Smooth muscle cell (in vitro differentiated cells): ENCODE results near the gene PON2. TPM values are rescaled to one million over a fixed set of nuclear protein-coding genes. Genes with fewer than 3 reads are reported as not detected.
A peak's percentile ranks its signal among the peaks of the same experiment; 100 is the strongest.

Experiments used
- DNase-seq: peaks from one replicate; lab custom pipeline; 2025; ENCODE audit not compliant: unreplicated experiment; lab: John Stamatoyannopoulos, UW
- H2AFZ ChIP-seq: fragments of 200-600 bp; sonication (generic); 2 replicates; pipeline ENCODE4 v1.6.0; 2016; ENCODE audit warnings: antibody characterized with exemption, low read depth, mild to moderate bottlenecking
- H3F3A ChIP-seq: fragments of 200-600 bp; sonication (generic); 2 replicates; pipeline ENCODE4 v1.6.0; 2017; ENCODE audit warnings: antibody characterized with exemption, low read depth
- H3K27ac ChIP-seq: fragments of 200-600 bp; sonication (generic); 2 replicates; pipeline ENCODE4 v1.5.1; 2016; ENCODE audit warnings: low read depth, mild to moderate bottlenecking
- H3K27me3 ChIP-seq: fragments of 200-600 bp; sonication (generic); 2 replicates; pipeline ENCODE4 v1.6.1; 2016; ENCODE audit warnings: low read depth, mild to moderate bottlenecking
- H3K36me3 ChIP-seq: fragments of 200-600 bp; sonication (generic); 2 replicates; pipeline ENCODE4 v1.5.1; 2016; ENCODE audit warnings: low read depth
- H3K4me1 ChIP-seq: fragments of 200-600 bp; sonication (generic); 2 replicates; pipeline ENCODE4 v1.5.1; 2016; ENCODE audit warnings: low read depth
- H3K4me2 ChIP-seq: fragments of 200-600 bp; sonication (generic); 2 replicates; pipeline ENCODE4 v1.6.0; 2016; ENCODE audit warnings: mild to moderate bottlenecking
- H3K4me3 ChIP-seq: fragments of 200-600 bp; sonication (generic); 2 replicates; pipeline ENCODE4 v1.5.1; 2016; ENCODE audit warnings: mild to moderate bottlenecking
- H3K79me2 ChIP-seq: fragments of 200-600 bp; sonication (generic); 2 replicates; pipeline ENCODE4 v1.6.0; 2016; ENCODE audit warnings: low read depth, mild to moderate bottlenecking
- H3K9ac ChIP-seq: fragments of 200-600 bp; sonication (generic); 2 replicates; pipeline ENCODE4 v1.6.0; 2016; ENCODE audit warnings: low read depth
- H3K9me3 ChIP-seq: fragments of 200-600 bp; sonication (generic); replicated peaks from 2 replicates; pipeline ENCODE4 v1.5.1; 2016; ENCODE audit warnings: low read depth
- H4K20me1 ChIP-seq: fragments of 200-600 bp; sonication (generic); 2 replicates; pipeline ENCODE4 v1.6.0; 2016; ENCODE audit warnings: low read depth
- CTCF ChIP-seq: fragments of 200-600 bp; sonication (generic); IDR thresholded peaks from 2 replicates; pipeline ENCODE4 v1.5.1; 2017; ENCODE audit warnings: borderline replicate concordance, mild to moderate bottlenecking, antibody characterized with exemption; ENCODE audit not compliant: insufficient read depth, poor library complexity, severe bottlenecking
- WGBS: methylation state at CpG from one replicate; pipeline ENCODE4 v1.1.7; 2016; ENCODE audit warnings: low lambda C conversion rate; 5-methylcytosine and 5-hydroxymethylcytosine counted together
- polyA plus RNA-seq: library from polyadenylated mRNA; unstranded; fragments of >200 nt; fragmentation: Nextera tagmentation; extraction: Ambion mirVana; gene quantifications from 2 replicates; pipeline ENCODE4 v1.2.1, GENCODE V29; 2016
- total RNA-seq: library from RNA; depleted of rRNA; stranded (reverse); fragments of >200 nt; gene quantifications from 2 replicates; pipeline ENCODE4 v1.2.3, GENCODE V29; 2014

PON2 gene
- total and polyA plus RNA-seq, 2 experiments from 2014 or later: 74.7 to 116 TPM

GRCh38 chr7:95435422-95435780, 573 bp upstream of the PON2 start:
- Histone ChIP-seq H3F3A (peaks cover 10% of the 10 kb centered on the region), H3K79me2 (peaks cover 40% of the 10 kb centered on the region), H3K9me3 (no peaks in the 10 kb centered on the region), H4K20me1 (no peaks in the 10 kb centered on the region), H3K27ac (peak overlapping the region; percentile 87), H3K4me1 (peaks cover 5% of the 10 kb centered on the region), H3K9ac (peak overlapping the region; percentile 92), H3K27me3 (no peaks in the 10 kb centered on the region), H3K4me3 (peak overlapping the region; percentile 70), H3K36me3 (no peaks in the 10 kb centered on the region), H2AFZ (peak overlapping the region; percentile 98), H3K4me2 (peak overlapping the region; percentile 88)
- 69% methylated on average over 9 of the region's 9 CpGs for WGBS
- no peak for TF ChIP-seq CTCF
- DNase-seq: no peak

DNA sequence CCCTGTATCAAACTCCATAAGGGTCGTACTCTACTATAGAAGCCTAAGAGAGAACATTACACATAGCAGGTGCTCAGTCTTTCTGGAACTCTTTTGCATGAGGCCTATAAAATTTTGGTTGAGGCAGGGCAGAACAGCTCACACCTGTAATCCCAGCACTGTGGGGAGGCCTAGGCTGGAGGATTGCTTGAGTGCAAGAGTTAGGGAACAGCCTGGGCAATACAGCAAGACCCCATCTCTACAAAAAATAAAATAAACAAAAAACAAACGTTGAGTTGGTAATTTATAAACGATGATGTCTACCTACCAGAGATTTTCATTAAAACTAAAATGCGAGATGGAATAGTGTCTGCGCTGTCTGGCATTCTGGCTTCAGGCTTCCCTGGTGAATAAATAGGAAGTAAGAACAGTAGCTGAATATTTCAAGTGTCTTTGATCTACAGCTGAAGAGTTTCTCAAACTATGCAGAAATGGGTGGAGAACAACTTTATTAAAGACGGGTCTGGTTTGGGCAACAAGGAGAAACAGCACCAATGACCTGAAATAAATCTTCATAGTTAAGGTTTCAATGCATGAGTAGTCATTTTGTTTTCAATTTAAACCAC, 774 bp downstream of the PON2 start:
- H3K27me3 ChIP-seq: no peaks in the 10 kb centered on the region
- H3K27ac ChIP-seq: peak overlapping the region; percentile 87

GRCh38 chr7:95433129-95433528, 1.7 kb downstream of the PON2 start:
- Histone ChIP-seq H3K9ac (no peak overlapping the region), H3K4me2 (peak overlapping the region; percentile 88), H4K20me1 (no peaks in the 10 kb centered on the region), H3K4me3 (no peak overlapping the region), H2AFZ (no peak overlapping the region), H3K27me3 (no peaks in the 10 kb centered on the region), H3F3A (peaks cover 10% of the 10 kb centered on the region), H3K36me3 (no peaks in the 10 kb centered on the region), H3K79me2 (peaks cover 61% of the 10 kb centered on the region), H3K4me1 (peaks cover 5% of the 10 kb centered on the region), H3K27ac (no peak overlapping the region), H3K9me3 (no peaks in the 10 kb centered on the region)
- no peak for TF ChIP-seq CTCF
- no peak for DNase-seq
- 100% methylated on average over 1 of the region's 1 CpG for WGBS

More for the DNA sequence above, 774 bp downstream of the PON2 start:
- DNase-seq: no peak
- WGBS: 74% methylated on average over 6 of the region's 6 CpGs
- peak overlapping the region; percentile 70 for H3K4me3 ChIP-seq
- peak overlapping the region; percentile 88 for H3K4me2 ChIP-seq
- H3K9me3 ChIP-seq: no peaks in the 10 kb centered on the region
- no peak for TF ChIP-seq CTCF
- H2AFZ ChIP-seq: peak overlapping the region; percentile 98
- peak overlapping the region; percentile 92 for H3K9ac ChIP-seq
- no peaks in the 10 kb centered on the region for H3K36me3 ChIP-seq
- H3K79me2 ChIP-seq: peaks cover 52% of the 10 kb centered on the region
- H3F3A ChIP-seq: peaks cover 10% of the 10 kb centered on the region
- H3K4me1 ChIP-seq: peaks cover 5% of the 10 kb centered on the region
- no peaks in the 10 kb centered on the region for H4K20me1 ChIP-seq

DNA sequence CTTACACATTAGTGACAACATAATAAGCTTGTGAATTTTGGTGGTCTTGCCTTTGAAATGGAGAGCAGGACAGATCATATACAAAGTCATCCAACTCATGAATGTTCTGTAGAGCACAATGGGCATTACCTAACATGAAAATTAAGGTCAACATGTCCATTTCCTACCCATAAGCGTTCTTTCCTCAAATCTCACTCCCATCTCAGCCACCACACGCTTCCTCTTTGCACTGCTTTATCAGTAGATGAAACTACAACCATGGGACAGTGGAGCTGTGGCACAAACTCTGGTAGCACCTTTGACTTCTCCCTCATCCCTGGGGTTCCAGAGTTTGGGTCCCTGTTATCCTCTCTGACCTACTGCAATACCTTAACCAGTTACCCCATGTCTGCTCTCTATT, 2.2 kb downstream of the PON2 start:
- H3K4me1 ChIP-seq: peaks cover 8% of the 10 kb centered on the region
- no peak overlapping the region for H3K4me2 ChIP-seq
- 87% methylated on average over 2 of the region's 2 CpGs for WGBS
- no peak overlapping the region for H2AFZ ChIP-seq
- H3F3A ChIP-seq: peaks cover 10% of the 10 kb centered on the region
- no peak overlapping the region for H3K9ac ChIP-seq
- no peak overlapping the region for H3K27ac ChIP-seq
- H3K27me3 ChIP-seq: no peaks in the 10 kb centered on the region
- no peak for DNase-seq
- H3K9me3 ChIP-seq: no peaks in the 10 kb centered on the region
- H3K79me2 ChIP-seq: peaks cover 66% of the 10 kb centered on the region
- no peak for TF ChIP-seq CTCF
- no peaks in the 10 kb centered on the region for H4K20me1 ChIP-seq
- H3K36me3 ChIP-seq: no peaks in the 10 kb centered on the region
- no peak overlapping the region for H3K4me3 ChIP-seq
